Measurements from ENCODE around the gene OLIG2.

OLIG2 gene

DNA sequence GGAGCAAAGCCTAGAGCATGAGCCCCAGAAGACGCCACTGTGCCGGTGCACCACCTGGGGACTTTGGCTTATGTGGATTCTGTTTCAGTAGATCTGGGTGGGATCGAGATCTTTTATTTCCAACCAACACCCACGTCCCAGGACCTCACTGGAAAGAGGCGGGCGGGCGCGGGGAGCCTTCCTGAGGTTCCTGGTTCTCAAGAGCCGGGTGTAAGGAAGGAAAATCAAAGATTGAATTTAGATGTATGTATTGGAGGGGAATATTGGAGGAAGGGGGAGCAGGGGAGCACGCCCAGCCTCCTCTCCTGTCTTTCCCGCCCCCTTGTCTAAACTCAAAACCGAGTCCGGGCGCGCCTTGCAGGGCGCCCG lies 6.2 kb upstream of the OLIG2 start:
- peak overlapping the region in 4 of 7 experiments; percentile 3 to 29 (median 16) for H3K4me3 ChIP-seq
- H3K27ac ChIP-seq, result no peak overlapping the region

- H3K4me3 ChIP-seq, result peak overlapping the region in 4 of 7 experiments; percentile 3 to 29 (median 16)
- no peak overlapping the region for H3K27ac ChIP-seq
Observed at GRCh38 chr21:33019885-33020557, 5.7 kb upstream of the OLIG2 start.

GRCh38 chr21:33020558-33021100 lies 5.1 kb upstream of the OLIG2 start:
- no peak overlapping the region for H3K4me3 ChIP-seq
- H3K27ac ChIP-seq, result no peak overlapping the region

- no peak overlapping the region for H3K4me3 ChIP-seq
- no peak overlapping the region for H3K27ac ChIP-seq
Observed at GRCh38 chr21:33021150-33021549, 4.6 kb upstream of the OLIG2 start.

DNA sequence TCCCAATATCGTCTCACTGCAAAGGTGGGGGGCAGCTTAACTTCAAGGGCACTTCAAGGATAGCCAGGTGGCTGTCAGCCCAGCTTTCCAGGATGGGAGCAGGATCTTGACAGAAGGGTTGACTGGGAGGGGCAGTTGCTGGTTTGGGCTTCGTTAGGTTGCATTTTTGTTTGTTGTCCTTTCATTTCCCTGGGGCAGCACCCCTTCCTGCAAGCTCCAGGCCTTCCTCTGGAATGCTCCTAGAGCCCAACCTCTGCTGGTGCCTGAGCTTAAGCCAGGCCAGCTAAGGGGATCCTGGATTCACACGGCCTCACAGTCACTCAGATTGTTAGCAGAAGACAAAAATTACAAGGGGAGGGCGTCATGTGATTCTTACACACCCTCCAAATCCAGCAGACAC lies 4.1 kb upstream of the OLIG2 start:
- Histone ChIP-seq H3K4me3 (no peak overlapping the region), H3K27ac (no peak overlapping the region)

DNA sequence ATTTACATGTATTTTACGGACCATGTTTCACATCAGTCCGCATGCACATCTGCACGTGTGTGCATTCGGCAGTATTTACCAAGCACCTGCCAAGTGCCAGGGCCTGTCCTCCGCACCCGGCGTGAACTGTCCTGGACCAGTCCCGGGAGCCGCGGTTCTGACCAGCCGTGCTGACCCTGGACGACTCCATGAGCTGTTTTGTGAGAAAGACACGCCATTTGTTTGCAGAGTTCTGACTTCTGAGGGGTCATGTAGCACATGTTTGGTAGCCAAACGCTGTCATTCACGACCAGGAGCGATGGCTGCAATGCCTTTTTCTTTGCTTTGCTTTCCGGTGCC lies 3.3 kb upstream of the OLIG2 start:
- H3K27ac ChIP-seq, result no peak overlapping the region
- no peak overlapping the region for H3K4me3 ChIP-seq

DNA sequence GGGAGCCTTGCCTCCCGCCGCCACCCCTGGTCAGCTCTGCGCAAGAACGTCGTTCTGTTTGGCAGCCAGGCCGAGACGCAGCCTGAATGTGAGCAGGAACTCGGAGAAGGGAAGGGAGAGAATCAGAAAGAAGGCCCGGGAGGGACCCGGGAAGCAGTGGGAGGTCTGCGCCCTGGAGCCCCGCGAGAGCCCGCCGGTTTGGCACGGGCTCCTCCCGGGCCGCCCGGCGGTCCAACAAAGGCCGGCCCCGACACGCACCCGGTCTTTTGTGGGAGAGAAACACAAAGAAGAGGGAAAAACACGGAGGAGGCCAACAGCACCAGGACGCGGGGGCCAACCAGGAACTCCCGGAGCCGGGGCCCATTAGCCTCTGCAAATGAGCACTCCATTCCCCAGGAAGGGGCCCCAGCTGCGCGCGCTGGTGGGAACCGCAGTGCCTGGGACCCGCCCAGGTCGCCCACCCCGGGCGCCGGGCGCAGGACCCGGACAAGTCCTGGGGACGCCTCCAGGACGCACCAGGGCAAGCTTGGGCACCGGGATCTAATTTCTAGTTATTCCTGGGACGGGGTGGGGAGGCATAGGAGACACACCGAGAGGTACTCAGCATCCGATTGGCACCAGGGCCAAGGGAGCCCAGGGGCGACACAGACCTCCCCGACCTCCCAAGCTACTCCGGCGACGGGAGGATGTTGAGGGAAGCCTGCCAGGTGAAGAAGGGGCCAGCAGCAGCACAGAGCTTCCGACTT lies 2.7 kb upstream of the OLIG2 start:
- Histone ChIP-seq H3K27ac (no peak overlapping the region), H3K4me3 (no peak overlapping the region)

- H3K4me3 ChIP-seq, result no peak overlapping the region
- no peak overlapping the region for H3K27ac ChIP-seq
Observed at GRCh38 chr21:33023574-33024200, 2.0 kb upstream of the OLIG2 start.

DNA sequence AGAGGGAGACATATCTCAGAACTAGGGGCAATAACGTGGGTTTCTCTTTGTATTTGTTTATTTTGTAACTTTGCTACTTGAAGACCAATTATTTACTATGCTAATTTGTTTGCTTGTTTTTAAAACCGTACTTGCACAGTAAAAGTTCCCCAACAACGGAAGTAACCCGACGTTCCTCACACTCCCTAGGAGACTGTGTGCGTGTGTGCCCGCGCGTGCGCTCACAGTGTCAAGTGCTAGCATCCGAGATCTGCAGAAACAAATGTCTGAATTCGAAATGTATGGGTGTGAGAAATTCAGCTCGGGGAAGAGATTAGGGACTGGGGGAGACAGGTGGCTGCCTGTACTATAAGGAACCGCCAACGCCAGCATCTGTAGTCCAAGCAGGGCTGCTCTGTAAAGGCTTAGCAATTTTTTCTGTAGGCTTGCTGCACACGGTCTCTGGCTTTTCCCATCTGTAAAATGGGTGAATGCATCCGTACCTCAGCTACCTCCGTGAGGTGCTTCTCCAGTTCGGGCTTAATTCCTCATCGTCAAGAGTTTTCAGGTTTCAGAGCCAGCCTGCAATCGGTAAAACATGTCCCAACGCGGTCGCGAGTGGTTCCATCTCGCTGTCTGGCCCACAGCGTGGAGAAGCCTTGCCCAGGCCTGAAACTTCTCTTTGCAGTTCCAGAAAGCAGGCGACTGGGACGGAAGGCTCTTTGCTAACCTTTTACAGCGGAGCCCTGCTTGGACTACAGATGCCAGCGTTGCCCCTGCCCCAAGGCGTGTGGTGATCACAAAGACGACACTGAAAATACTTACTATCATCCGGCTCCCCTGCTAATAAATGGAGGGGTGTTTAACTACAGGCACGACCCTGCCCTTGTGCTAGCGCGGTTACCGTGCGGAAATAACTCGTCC lies 1.3 kb upstream of the OLIG2 start:
- H3K4me3 ChIP-seq, result no peak overlapping the region
- no peak overlapping the region for H3K27ac ChIP-seq

DNA sequence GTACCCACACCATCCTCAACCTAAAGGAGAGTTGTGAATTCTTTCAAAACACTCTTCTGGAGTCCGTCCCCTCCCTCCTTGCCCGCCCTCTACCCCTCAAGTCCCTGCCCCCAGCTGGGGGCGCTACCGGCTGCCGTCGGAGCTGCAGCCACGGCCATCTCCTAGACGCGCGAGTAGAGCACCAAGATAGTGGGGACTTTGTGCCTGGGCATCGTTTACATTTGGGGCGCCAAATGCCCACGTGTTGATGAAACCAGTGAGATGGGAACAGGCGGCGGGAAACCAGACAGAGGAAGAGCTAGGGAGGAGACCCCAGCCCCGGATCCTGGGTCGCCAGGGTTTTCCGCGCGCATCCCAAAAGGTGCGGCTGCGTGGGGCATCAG lies 638 bp upstream of the OLIG2 start:
- H3K4me3 ChIP-seq, result no peak overlapping the region
- no peak overlapping the region for H3K27ac ChIP-seq

- Histone ChIP-seq H3K27ac (no peak overlapping the region), H3K4me3 (no peak overlapping the region)
Observed at GRCh38 chr21:33026443-33026858, 716 bp downstream of the OLIG2 start.

GRCh38 chr21:33026878-33027400 lies 1.2 kb downstream of the OLIG2 start:
- H3K4me3 ChIP-seq, result no peak overlapping the region
- no peak overlapping the region for H3K27ac ChIP-seq

GRCh38 chr21:33027401-33028286 lies 1.9 kb downstream of the OLIG2 start:
- Histone ChIP-seq H3K27ac (no peak overlapping the region), H3K4me3 (no peak overlapping the region)

DNA sequence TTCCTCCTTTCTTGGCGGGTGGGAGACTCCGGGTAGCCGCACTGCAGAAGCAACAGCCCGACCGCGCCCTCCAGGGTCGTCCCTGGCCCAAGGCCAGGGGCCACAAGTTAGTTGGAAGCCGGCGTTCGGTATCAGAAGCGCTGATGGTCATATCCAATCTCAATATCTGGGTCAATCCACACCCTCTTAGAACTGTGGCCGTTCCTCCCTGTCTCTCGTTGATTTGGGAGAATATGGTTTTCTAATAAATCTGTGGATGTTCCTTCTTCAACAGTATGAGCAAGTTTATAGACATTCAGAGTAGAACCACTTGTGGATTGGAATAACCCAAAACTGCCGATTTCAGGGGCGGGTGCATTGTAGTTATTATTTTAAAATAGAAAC lies 2.5 kb downstream of the OLIG2 start:
- H3K27ac ChIP-seq, result no peak overlapping the region
- no peak overlapping the region for H3K4me3 ChIP-seq

- Histone ChIP-seq H3K4me3 (no peak overlapping the region), H3K27ac (no peak overlapping the region)
Observed at GRCh38 chr21:33028773-33029384, 3.1 kb downstream of the OLIG2 start.

DNA sequence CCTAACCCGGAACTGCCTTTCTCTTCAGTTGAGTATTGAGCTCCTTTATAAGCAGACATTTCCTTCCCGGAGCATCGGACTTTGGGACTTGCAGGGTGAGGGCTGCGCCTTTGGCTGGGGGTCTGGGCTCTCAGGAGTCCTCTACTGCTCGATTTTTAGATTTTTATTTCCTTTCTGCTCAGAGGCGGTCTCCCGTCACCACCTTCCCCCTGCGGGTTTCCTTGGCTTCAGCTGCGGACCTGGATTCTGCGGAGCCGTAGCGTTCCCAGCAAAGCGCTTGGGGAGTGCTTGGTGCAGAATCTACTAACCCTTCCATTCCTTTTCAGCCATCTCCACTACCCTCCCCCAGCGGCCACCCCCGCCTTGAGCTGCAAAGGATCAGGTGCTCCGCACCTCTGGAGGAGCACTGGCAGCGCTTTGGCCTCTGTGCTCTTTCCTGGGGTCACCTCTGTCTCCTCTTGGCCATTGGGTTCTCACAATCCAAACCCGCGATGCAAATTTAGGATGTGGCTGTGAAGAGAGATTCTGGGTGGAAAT lies 3.7 kb downstream of the OLIG2 start:
- no peak overlapping the region for H3K4me3 ChIP-seq
- no peak overlapping the region for H3K27ac ChIP-seq

GRCh38 chr21:33029975-33030461 lies 4.3 kb downstream of the OLIG2 start:
- H3K27ac ChIP-seq, result no peak overlapping the region
- no peak overlapping the region for H3K4me3 ChIP-seq

DNA sequence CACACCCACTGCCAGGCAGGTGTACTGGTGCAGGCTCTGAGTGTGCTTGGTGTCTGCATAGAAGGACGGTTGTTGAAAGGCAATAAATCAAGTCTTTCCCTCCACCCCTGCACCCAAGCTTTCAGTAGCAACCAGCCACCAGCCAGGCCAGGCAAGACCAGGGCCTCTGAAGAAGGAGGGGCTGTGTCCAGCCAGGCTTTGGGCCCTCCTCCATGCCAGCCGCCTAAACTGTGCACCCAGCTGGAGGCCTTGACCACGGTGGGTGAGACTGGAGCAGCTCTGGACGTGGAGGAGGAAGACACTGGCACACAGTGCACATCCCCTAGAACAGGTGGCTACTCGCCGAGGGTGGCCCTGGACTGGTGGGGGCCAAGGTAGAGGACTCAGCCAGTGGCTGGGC lies 4.9 kb downstream of the OLIG2 start:
- Histone ChIP-seq H3K4me3 (no peak overlapping the region), H3K27ac (no peak overlapping the region)

All from skin epidermis (tissue), 12 donors.